GM19328 (cell line): ENCODE results near the gene RGL2.
"Not testable (repeated sequence)": the region's sequence is repeated elsewhere in the genome, so short reads cannot be mapped to it uniquely, and the experiment has no call there.

Experiments used
- ATAC-seq: cut with Tn5 transposase; IDR thresholded peaks from one replicate; pipeline ENCODE4 v1.9.1; 2021; ENCODE audit warnings: mild to moderate bottlenecking, moderate library complexity; ENCODE audit not compliant: unreplicated experiment

The RGL2 gene

DNA sequence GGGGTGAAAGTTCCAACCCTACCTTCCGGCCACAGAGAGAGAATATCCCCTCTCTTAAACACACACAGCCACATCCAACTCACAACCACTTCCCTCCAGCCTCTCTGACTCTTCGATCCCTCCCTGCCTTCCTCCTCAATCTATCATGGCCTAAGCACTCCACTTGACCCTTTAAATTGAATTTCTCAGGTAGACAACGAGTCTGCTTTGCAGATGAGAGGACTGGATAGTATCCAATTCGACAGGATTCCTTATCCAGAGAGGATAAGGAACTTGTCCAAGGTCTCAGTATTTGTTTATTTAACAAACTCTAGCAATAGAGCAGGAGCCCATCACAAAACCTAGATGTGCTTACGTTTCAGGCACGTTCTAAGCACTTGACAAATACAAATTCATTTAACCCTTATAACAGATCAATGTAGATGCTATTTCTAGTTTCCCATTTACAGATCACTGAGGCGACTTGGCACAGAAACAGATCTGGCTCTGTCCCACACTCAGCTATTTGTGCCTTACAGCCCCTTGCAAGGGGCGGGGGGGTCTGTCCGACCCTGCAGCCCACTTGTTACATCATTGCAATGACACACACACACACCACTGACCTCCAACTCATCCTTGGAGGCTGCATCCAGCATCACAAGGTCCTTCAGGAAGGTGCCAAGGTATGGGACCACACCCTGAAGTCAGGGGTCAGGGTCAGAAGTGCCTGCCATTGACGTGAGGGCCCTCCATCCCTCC is 4.5 kb downstream of the RGL2 start:
- no peak for ATAC-seq

- no peak for ATAC-seq
These were observed 5.6 kb downstream of the RGL2 start for GRCh38 chr6:33292996-33293682.

GRCh38 chr6:33290459-33290858 is 8.3 kb downstream of the RGL2 start:
- no peak for ATAC-seq

- no peak for ATAC-seq
These were observed 8.9 kb downstream of the RGL2 start for GRCh38 chr6:33289784-33290315.

DNA sequence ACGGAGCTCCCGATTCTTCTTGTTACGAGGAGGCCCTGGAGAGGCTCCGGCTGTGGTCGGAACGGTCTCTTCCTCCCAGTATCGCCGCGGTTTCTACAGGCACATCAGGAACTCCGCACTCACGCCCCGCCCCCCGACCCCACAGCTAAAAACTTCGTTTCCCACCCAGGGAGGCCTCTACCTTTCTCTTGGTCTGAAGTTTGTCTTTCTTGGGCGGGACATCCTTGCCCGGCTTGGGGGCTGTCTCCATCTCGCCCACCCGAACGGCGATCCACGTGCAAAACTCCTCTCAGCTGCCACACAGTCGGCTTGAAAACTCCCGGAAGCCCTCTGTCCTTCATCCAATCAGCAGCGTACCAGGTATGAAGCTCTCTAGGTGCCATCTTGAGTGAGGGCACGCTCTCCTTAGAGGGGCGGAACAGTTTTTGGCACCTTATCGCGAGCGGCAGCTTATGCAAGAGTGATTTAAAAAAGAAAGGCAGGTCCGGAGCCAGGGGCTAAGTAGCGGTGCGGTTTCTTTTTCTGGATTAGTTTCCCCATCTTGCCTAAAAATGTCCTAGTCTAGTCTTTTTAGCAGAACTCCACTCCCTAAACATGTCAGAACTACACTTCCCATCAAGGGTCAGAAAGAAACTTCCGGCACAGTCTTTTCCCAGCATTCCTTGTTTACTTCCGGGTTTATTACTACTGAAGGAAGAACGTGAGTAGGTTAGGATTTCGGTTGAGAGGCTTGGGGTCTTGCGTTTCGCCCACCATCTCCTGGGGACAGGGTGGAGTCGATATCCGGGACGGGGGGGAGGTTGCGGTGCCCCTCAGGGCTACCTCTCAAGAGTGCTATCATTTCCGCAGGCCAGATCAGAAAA is 9.6 kb downstream of the RGL2 start, which contains the start of the genes PFDN6 and WDR46:
Gene PFDN6 (plus strand): TSS at position 681 of the 863 bp plus-strand sequence. CDS start 256 bp downstream, outside the sequence.
Gene WDR46 (minus strand): TSS at position 319 of the 863 bp plus-strand sequence. CDS start 69 bp downstream, at position 250.
- peak; percentile 70 for ATAC-seq

- no peak for ATAC-seq
These were observed 10.4 kb downstream of the RGL2 start for GRCh38 chr6:33288141-33288920.

- no peak for ATAC-seq
These were observed 11.5 kb downstream of the RGL2 start for GRCh38 chr6:33286946-33287914.

- ATAC-seq: not testable (repeated sequence)
These were observed 13.5 kb downstream of the RGL2 start for GRCh38 chr6:33285214-33285613.

GRCh38 chr6:33280539-33280938 is 18.2 kb downstream of the RGL2 start:
- no peak for ATAC-seq

GRCh38 chr6:33279971-33280511 is 18.7 kb downstream of the RGL2 start:
- no peak for ATAC-seq

- no peak for ATAC-seq
These were observed 19.5 kb downstream of the RGL2 start for GRCh38 chr6:33279257-33279695.

- ATAC-seq: no peak
These were observed 19.9 kb downstream of the RGL2 start for GRCh38 chr6:33278810-33279209.

- no peak for ATAC-seq
These were observed 20.4 kb downstream of the RGL2 start for GRCh38 chr6:33278392-33278741.

DNA sequence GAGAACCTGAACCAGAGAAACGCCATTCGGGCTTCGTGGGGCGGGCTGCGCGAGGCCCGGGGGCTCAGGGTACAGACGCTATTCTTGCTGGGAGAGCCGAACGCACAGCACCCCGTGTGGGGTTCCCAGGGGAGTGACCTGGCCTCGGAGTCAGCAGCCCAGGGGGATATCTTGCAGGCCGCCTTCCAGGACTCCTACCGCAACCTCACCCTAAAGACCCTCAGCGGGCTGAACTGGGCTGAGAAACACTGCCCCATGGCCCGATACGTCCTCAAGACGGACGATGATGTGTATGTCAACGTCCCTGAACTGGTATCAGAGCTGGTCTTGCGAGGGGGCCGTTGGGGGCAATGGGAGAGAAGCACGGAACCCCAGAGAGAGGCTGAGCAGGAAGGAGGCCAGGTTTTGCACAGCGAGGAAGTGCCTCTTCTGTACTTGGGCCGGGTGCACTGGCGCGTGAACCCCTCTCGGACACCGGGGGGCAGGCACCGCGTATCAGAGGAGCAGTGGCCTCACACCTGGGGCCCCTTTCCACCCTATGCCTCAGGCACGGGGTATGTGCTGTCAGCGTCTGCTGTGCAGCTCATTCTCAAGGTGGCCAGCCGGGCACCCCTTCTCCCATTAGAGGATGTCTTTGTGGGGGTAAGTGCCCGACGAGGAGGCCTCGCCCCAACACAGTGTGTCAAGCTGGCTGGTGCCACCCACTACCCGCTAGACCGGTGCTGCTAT is 20.9 kb downstream of the RGL2 start:
- no peak for ATAC-seq

- ATAC-seq: peak; percentile 58
These were observed 21.7 kb downstream of the RGL2 start, which contains the start of gene B3GALT4 for GRCh38 chr6:33276864-33277662. Gene B3GALT4, plus strand, starts transcription at chr6:33277123. Its CDS starts 297 bp downstream, at chr6:33277420.

DNA sequence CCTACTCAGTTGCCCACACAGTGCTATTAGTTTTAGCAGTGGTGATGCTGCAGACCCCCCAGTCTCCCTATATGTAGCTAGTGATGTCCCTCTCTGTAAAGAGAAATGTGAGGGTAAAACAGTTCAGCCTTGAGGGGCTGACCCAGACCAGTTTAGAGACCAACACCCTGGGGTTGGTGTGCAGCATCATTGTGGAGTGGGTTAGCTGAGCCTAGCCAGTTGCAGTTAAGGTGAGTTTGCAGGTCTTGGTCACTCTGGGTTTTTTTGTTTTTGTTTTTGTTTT is 22.2 kb downstream of the RGL2 start:
- ATAC-seq: no peak

GRCh38 chr6:33275795-33276580 is 22.8 kb downstream of the RGL2 start:
- ATAC-seq: not testable (repeated sequence)
